Activated B cell treated with CpG ODN at 0.5 μM for 24 hours (primary cell): Measurements from ENCODE around the gene SMCO2. TPM values are rescaled to one million over a fixed set of nuclear protein-coding genes. Genes with fewer than 3 reads are reported as not detected.

ENCODE experiments used
- ATAC-seq: fragments of 200-7000 bp; cut with Tn5 transposase; one replicate; pipeline ENCODE4 v1.10.0; 2021; ENCODE audit warnings: low read depth, mild to moderate bottlenecking, moderate library complexity
- CTCF ChIA-PET: fragments of 350-600 bp; sonication (Branson Sonifier 250); formaldehyde crosslinking; loops from one replicate; lab custom pipeline; 2021; ENCODE audit warnings: antibody characterized with exemption; lab: Charles Lee
- POLR2A ChIA-PET: fragments of 350-600 bp; sonication (Branson Sonifier 250); formaldehyde crosslinking; loops from one replicate; lab custom pipeline; 2021; ENCODE audit warnings: antibody characterized with exemption; lab: Charles Lee
- DNase-seq: peaks from one replicate; pipeline ENCODE4 v3.0.0; 2022
- H3K27ac Mint-ChIP-seq: one replicate; pipeline ENCODE4 v1.8.0; 2020; ENCODE audit warnings: mixed read lengths
- H3K27me3 Mint-ChIP-seq: one replicate; pipeline ENCODE4 v1.8.0; 2021; ENCODE audit warnings: mixed read lengths
- H3K36me3 Mint-ChIP-seq: one replicate; pipeline ENCODE4 v1.8.0; 2021; ENCODE audit warnings: low read depth, mixed read lengths
- H3K4me1 Mint-ChIP-seq: one replicate; pipeline ENCODE4 v1.8.0; 2021; ENCODE audit warnings: mixed read lengths
- H3K4me3 Mint-ChIP-seq: one replicate; pipeline ENCODE4 v1.8.0; 2020; ENCODE audit warnings: mild to moderate bottlenecking, mixed read lengths
- H3K9me3 Mint-ChIP-seq: one replicate; pipeline ENCODE4 v1.8.0; 2020; ENCODE audit warnings: mixed read lengths
- intact Hi-C: fragments of 100-400 bp; cut with micrococcal nuclease; formaldehyde crosslinking; loops from one replicate; pipeline ENCODE4 v1.15.1; 2024
- total RNA-seq: library from RNA; stranded (reverse); gene quantifications from 2 replicates; pipeline ENCODE4 v1.2.3, GENCODE V29; 2022
- TF ChIP-seq, protein P1 (sequence below): fragments of 200-600 bp; IDR thresholded peaks from one replicate; pipeline ENCODE4 v1.8.0; 2022; ENCODE audit warnings: antibody characterized with exemption, mild to moderate bottlenecking

Gene SMCO2
- total RNA-seq, 1 donor from 2014 or later: not detected

DNA sequence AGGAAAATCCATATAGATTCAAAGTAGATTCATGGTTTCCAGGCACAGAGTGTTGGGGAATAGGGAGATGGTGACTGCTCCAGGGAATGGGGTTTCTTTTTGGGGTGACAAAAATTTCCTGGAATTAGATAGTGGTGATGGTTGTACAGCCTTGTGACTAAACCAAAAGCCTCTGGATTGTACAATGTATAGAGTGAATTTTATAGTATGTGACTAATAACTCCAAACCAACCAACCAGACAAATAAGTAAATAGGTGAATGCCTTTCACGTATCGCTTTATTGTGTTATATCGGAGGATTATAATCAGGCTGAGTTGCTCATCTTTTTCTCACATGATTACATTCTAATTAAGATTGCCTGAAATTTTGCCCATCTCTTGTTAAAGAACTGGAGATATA lies 52.8 kb downstream of the SMCO2 start:
- H3K9me3 Mint-ChIP-seq: no peaks in the 10 kb centered on the region
- H3K27me3 Mint-ChIP-seq: peaks cover 10% of the 10 kb centered on the region
- ATAC-seq (no peak), DNase-seq (no peak)
- H3K36me3 Mint-ChIP-seq: no peaks in the 10 kb centered on the region
- CTCF ChIA-PET: no interaction called here
- H3K27ac Mint-ChIP-seq: no peak overlapping the region
- POLR2A ChIA-PET: no interaction called here
- intact Hi-C loops: no loop called here
- TF ChIP-seq, protein P1, sequence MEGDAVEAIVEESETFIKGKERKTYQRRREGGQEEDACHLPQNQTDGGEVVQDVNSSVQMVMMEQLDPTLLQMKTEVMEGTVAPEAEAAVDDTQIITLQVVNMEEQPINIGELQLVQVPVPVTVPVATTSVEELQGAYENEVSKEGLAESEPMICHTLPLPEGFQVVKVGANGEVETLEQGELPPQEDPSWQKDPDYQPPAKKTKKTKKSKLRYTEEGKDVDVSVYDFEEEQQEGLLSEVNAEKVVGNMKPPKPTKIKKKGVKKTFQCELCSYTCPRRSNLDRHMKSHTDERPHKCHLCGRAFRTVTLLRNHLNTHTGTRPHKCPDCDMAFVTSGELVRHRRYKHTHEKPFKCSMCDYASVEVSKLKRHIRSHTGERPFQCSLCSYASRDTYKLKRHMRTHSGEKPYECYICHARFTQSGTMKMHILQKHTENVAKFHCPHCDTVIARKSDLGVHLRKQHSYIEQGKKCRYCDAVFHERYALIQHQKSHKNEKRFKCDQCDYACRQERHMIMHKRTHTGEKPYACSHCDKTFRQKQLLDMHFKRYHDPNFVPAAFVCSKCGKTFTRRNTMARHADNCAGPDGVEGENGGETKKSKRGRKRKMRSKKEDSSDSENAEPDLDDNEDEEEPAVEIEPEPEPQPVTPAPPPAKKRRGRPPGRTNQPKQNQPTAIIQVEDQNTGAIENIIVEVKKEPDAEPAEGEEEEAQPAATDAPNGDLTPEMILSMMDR: no peak
- H3K4me1 Mint-ChIP-seq: no peaks in the 10 kb centered on the region
- H3K4me3 Mint-ChIP-seq: no peak overlapping the region

DNA sequence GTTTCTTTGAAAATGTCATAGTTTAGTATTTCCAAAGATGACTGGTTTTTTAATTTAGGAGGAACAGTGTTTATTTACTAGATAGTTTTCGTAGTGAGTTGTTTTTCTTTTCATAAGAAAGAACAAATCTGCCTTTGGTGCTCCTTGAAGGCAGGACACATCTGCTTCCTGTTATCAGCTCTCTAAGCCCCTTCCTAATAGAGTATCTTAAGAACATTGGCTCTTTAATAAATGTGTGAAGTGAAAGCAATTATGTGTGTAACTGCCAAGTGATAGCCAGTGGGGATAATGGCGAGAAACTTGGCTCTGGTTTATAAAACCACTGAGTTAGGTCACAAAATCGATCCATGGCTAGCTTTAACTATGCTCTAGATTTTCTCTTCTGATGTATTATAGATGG lies 54.0 kb downstream of the SMCO2 start:
- TF ChIP-seq, protein P1: no peak
- ATAC-seq (no peak), DNase-seq (no peak)
- ChIA-PET POLR2A (no interaction called here), CTCF (no interaction called here)
- peaks cover 10% of the 10 kb centered on the region for H3K27me3 Mint-ChIP-seq
- no peaks in the 10 kb centered on the region for H3K9me3 Mint-ChIP-seq
- H3K4me1 Mint-ChIP-seq: no peaks in the 10 kb centered on the region
- H3K4me3 Mint-ChIP-seq: no peak overlapping the region
- H3K27ac Mint-ChIP-seq: no peak overlapping the region
- H3K36me3 Mint-ChIP-seq: no peaks in the 10 kb centered on the region
- intact Hi-C loops: no loop called here

DNA sequence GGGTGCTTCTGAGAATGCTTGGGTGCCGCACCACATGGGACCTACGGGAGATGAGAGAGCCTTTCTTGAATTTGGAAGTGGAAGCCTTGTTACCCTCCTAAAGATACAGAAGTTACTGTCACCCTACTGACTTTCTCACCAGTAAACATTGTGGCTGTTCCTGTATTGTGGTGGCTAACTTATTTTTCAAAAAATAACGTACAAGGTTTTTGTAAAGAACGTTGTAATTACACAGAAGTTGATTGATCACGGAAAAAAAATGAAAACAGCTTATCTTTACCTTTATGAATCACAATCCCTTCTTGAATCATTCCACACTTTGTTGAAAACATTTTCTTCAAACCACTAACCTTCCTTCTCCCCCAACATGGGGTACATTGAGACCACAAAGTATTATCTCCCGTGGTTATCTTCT lies 55.5 kb downstream of the SMCO2 start:
- ATAC-seq (no peak), DNase-seq (no peak)
- peaks cover 10% of the 10 kb centered on the region for H3K27me3 Mint-ChIP-seq
- H3K36me3 Mint-ChIP-seq: no peaks in the 10 kb centered on the region
- ChIA-PET POLR2A (no interaction called here), CTCF (no interaction called here)
- intact Hi-C loops: no loop called here
- TF ChIP-seq, protein P1: no peak
- no peak overlapping the region for H3K27ac Mint-ChIP-seq
- peaks cover 2% of the 10 kb centered on the region for H3K9me3 Mint-ChIP-seq
- H3K4me3 Mint-ChIP-seq: no peak overlapping the region
- no peaks in the 10 kb centered on the region for H3K4me1 Mint-ChIP-seq

DNA sequence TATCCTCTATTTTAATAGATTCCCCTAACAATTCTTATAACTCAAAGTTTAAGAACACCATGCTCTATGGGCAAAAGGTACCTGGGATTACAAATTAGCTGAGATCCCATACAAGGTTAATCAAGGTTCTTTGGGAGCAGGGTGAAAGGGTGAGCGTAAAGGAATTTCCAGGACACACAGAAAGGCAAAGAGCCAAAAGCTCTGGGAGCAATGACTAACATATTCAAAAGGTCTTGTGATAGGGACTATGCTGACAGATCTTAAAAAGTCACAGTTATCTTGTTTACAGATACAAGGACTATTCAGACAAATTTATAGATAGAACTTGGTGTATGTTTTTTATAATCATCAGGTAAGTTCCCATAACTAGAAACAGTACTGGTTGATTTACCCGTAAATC lies 58.0 kb downstream of the SMCO2 start:
- Mint-ChIP-seq H3K9me3 (peaks cover 2% of the 10 kb centered on the region), H3K27ac (no peak overlapping the region), H3K4me3 (no peak overlapping the region), H3K27me3 (peaks cover 5% of the 10 kb centered on the region), H3K36me3 (no peaks in the 10 kb centered on the region), H3K4me1 (no peaks in the 10 kb centered on the region)
- POLR2A ChIA-PET: no interaction called here
- ATAC-seq (no peak), DNase-seq (no peak)
- CTCF ChIA-PET: no interaction called here
- intact Hi-C loops: no loop called here
- TF ChIP-seq, protein P1: no peak

DNA sequence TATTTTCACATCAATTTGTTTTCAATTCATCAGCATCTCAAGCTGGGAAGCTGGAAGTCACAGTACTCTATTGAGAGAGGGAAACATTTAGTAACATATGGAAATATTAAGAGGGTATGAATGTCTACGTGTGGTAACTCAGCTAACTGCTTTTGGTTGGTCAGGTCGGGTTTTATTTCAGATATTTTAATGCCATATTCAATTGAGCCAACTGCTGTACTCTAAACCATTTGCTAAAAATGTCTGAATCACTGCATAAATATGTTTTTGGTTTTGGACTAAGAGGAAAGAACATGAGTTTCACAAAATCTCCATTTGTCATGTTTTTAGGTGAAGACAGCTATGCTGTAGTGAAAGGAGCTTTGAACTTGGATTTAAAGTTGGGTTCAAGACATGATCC lies 58.6 kb downstream of the SMCO2 start:
- TF ChIP-seq, protein P1: no peak
- H3K9me3 Mint-ChIP-seq: peaks cover 2% of the 10 kb centered on the region
- ATAC-seq (no peak), DNase-seq (no peak)
- no peaks in the 10 kb centered on the region for H3K36me3 Mint-ChIP-seq
- H3K27me3 Mint-ChIP-seq: peaks cover 5% of the 10 kb centered on the region
- H3K27ac Mint-ChIP-seq: no peak overlapping the region
- H3K4me1 Mint-ChIP-seq: no peaks in the 10 kb centered on the region
- CTCF ChIA-PET: no interaction called here
- H3K4me3 Mint-ChIP-seq: no peak overlapping the region
- POLR2A ChIA-PET: no interaction called here
- intact Hi-C loops: no loop called here
